ENCODE measurements around the gene AGL. TPM values are rescaled to one million over a fixed set of nuclear protein-coding genes. Genes with fewer than 3 reads are reported as not detected.
"Not testable (repeated sequence)": the region's sequence is repeated elsewhere in the genome, so short reads cannot be mapped to it uniquely, and the experiment has no call there.

The AGL gene
- total RNA-seq, 1 experiment from 2014 or later = 12.0 TPM

GRCh38 chr1:99891997-99892396 is 41.8 kb downstream of the AGL start:
- intact Hi-C loops (cut with micrococcal nuclease; ENCODE audit: unreplicated experiment) = no loop called here
- Histone ChIP-seq H3K4me3 (ENCODE audit: low read depth in 2 of 2, low read length in 2 of 2) (no peak overlapping the region), H3K4me1 (ENCODE audit: control insufficient read depth, insufficient read depth, low read length) (no peaks in the 10 kb centered on the region), H3K27ac (ENCODE audit: low read length) (no peak overlapping the region), H3K9me3 (ENCODE audit: control insufficient read depth, insufficient read depth, low read depth, low read length) (no peaks in the 10 kb centered on the region), H3K27me3 (ENCODE audit: control insufficient read depth, insufficient read depth, low read length) (no peaks in the 10 kb centered on the region), H3K36me3 (ENCODE audit: control insufficient read depth, insufficient read depth, low read length) (no peaks in the 10 kb centered on the region; the same call in 1 of the 2 replicates)
- no peak for TF ChIP-seq SIN3A (IDR thresholded peaks at IDR 0.05; ENCODE audit: borderline replicate concordance, insufficient read depth, low read depth, low read length)
- no peak for TF ChIP-seq CTCF (IDR thresholded peaks at IDR 0.05)
- TF ChIP-seq REST (IDR thresholded peaks at IDR 0.05; ENCODE audit: insufficient read depth in 1 of 2, low read depth in 2 of 2, low read length in 1 of 2) = no peak
- TF ChIP-seq POLR2AphosphoS5 (IDR thresholded peaks at IDR 0.05; ENCODE audit: low read depth, low read length) = no peak
- TF ChIP-seq TCF7L2 (IDR thresholded peaks at IDR 0.05; ENCODE audit: low read depth, low read length) = no peak
- ATAC-seq (no peak), DNase-seq (ENCODE audit: low read depth, low spot score) (no peak)
- in situ Hi-C loops (cut with HindIII; ENCODE audit: low pct_unique_long_range_greater_than_20kb, low sequenced_read_pairs) = no loop called here
- CTCF ChIA-PET = no interaction called here
- POLR2A ChIA-PET = no interaction called here
- BruUV-seq (replicated peaks) = no TSS peak

- intact Hi-C loops (cut with micrococcal nuclease; ENCODE audit: unreplicated experiment) = loop anchor here (10.0 kb wide), 1 partner anchor 58 kb away; no protein-coding TSS in a partner anchor
- H3K27me3 ChIP-seq (ENCODE audit: control insufficient read depth, insufficient read depth, low read length); BruUV-seq (replicated peaks); H3K4me1 ChIP-seq (ENCODE audit: control insufficient read depth, insufficient read depth, low read length); H3K9me3 ChIP-seq (ENCODE audit: control insufficient read depth, insufficient read depth, low read depth, low read length); in situ Hi-C loops (cut with HindIII; ENCODE audit: low pct_unique_long_range_greater_than_20kb, low sequenced_read_pairs); H3K4me3 ChIP-seq (ENCODE audit: low read depth in 2 of 2, low read length in 2 of 2); POLR2A ChIA-PET; H3K27ac ChIP-seq (ENCODE audit: low read length); H3K36me3 ChIP-seq (ENCODE audit: control insufficient read depth, insufficient read depth, low read length); CTCF ChIA-PET; DNase-seq (ENCODE audit: low read depth, low spot score); ATAC-seq: not testable (repeated sequence)
Measured at GRCh38 chr1:99903278-99903677, 53.1 kb downstream of the AGL start.

GRCh38 chr1:99906535-99906934 is 56.4 kb downstream of the AGL start:
- CTCF ChIA-PET = no interaction called here

More at GRCh38 chr1:99906535-99906934, 56.4 kb downstream of the AGL start:
- H3K36me3 ChIP-seq (ENCODE audit: control insufficient read depth, insufficient read depth, low read length) = no peaks in the 10 kb centered on the region; the same call in 1 of the 2 replicates
- H3K4me3 ChIP-seq (ENCODE audit: low read depth in 2 of 2, low read length in 2 of 2) = no peak overlapping the region
- intact Hi-C loops (cut with micrococcal nuclease; ENCODE audit: unreplicated experiment) = loop anchor here (10.0 kb wide), 1 partner anchor 62 kb away; no protein-coding TSS in a partner anchor
- H3K4me1 ChIP-seq (ENCODE audit: control insufficient read depth, insufficient read depth, low read length) = no peaks in the 10 kb centered on the region
- H3K9me3 ChIP-seq (ENCODE audit: control insufficient read depth, insufficient read depth, low read depth, low read length) = no peaks in the 10 kb centered on the region
- ATAC-seq (no peak), DNase-seq (ENCODE audit: low read depth, low spot score) (no peak)
- POLR2A ChIA-PET = no interaction called here
- BruUV-seq (replicated peaks) = no TSS peak
- TF ChIP-seq REST (IDR thresholded peaks at IDR 0.05; ENCODE audit: insufficient read depth in 1 of 2, low read depth in 2 of 2, low read length in 1 of 2) = no peak
- no peak for TF ChIP-seq TCF7L2 (IDR thresholded peaks at IDR 0.05; ENCODE audit: low read depth, low read length)
- TF ChIP-seq SIN3A (IDR thresholded peaks at IDR 0.05; ENCODE audit: borderline replicate concordance, insufficient read depth, low read depth, low read length) = no peak
- TF ChIP-seq POLR2AphosphoS5 (IDR thresholded peaks at IDR 0.05; ENCODE audit: low read depth, low read length) = no peak
- no peak for TF ChIP-seq CTCF (IDR thresholded peaks at IDR 0.05)
- H3K27me3 ChIP-seq (ENCODE audit: control insufficient read depth, insufficient read depth, low read length) = no peaks in the 10 kb centered on the region
- in situ Hi-C loops (cut with HindIII; ENCODE audit: low pct_unique_long_range_greater_than_20kb, low sequenced_read_pairs) = no loop called here
- no peak overlapping the region for H3K27ac ChIP-seq (ENCODE audit: low read length)

Measured in Panc1 (cell line).